ENCODE measurements around the gene ZNF273.
"Not testable (repeated sequence)": the region's sequence is repeated elsewhere in the genome, so short reads cannot be mapped to it uniquely, and the experiment has no call there.

ZNF273 gene

GRCh38 chr7:64902806-64903721, at the start of gene ZNF273:
Gene ZNF273 (plus strand): TSS chr7:64903273. CDS start chr7:64903318, 45 bp downstream.
- TF ChIP-seq CTCF (conservative IDR thresholded peaks at IDR 0.05) (no peak), ZFX (IDR thresholded peaks at IDR 0.05) (peak; percentile 56)
- H3K27ac ChIP-seq: peak within 1 kb of the TSS; percentile 70

- no peak overlapping the region for H3K27ac ChIP-seq
- TF ChIP-seq ZFX (IDR thresholded peaks at IDR 0.05) (no peak), CTCF (conservative IDR thresholded peaks at IDR 0.05) (no peak)
Observed at GRCh38 chr7:64853679-64854078, 49.4 kb upstream of the ZNF273 start.

GRCh38 chr7:64854969-64855368, 48.1 kb upstream of the ZNF273 start:
- no peak overlapping the region for H3K27ac ChIP-seq
- TF ChIP-seq ZFX (IDR thresholded peaks at IDR 0.05) (no peak), CTCF (conservative IDR thresholded peaks at IDR 0.05) (no peak)

GRCh38 chr7:64863021-64863420, 40.1 kb upstream of the ZNF273 start:
- no peak overlapping the region; the same call in 1 of the 2 replicates for H3K27ac ChIP-seq
- no peak for TF ChIP-seq CTCF (conservative IDR thresholded peaks at IDR 0.05)
- no peak for TF ChIP-seq ZFX (IDR thresholded peaks at IDR 0.05)

GRCh38 chr7:64863530-64863929, 39.5 kb upstream of the ZNF273 start:
- H3K27ac ChIP-seq: not testable (repeated sequence)

- TF ChIP-seq CTCF (conservative IDR thresholded peaks at IDR 0.05) (no peak), ZFX (IDR thresholded peaks at IDR 0.05) (no peak)
- H3K27ac ChIP-seq: no peak overlapping the region
Observed at GRCh38 chr7:64863969-64864368, 39.1 kb upstream of the ZNF273 start.

GRCh38 chr7:64867863-64868440, 35.1 kb upstream of the ZNF273 start:
- no peak for TF ChIP-seq ZFX (IDR thresholded peaks at IDR 0.05)
- no peak for TF ChIP-seq CTCF (conservative IDR thresholded peaks at IDR 0.05)
- H3K27ac ChIP-seq: no peak overlapping the region

Data from C4-2B (cell line).